Hematopoietic multipotent progenitor cell treated with erythropoietin and hydrocortisone succinate and interleukin-3 and kit ligand, for 17 days (in vitro differentiated cells): ENCODE results near the gene GRPR.

Experiments used
- DNase-seq: peaks from one replicate; pipeline ENCODE4 v3.0.0-alpha.2; 2015; ENCODE audit warnings: low spot score

Gene GRPR

DNA sequence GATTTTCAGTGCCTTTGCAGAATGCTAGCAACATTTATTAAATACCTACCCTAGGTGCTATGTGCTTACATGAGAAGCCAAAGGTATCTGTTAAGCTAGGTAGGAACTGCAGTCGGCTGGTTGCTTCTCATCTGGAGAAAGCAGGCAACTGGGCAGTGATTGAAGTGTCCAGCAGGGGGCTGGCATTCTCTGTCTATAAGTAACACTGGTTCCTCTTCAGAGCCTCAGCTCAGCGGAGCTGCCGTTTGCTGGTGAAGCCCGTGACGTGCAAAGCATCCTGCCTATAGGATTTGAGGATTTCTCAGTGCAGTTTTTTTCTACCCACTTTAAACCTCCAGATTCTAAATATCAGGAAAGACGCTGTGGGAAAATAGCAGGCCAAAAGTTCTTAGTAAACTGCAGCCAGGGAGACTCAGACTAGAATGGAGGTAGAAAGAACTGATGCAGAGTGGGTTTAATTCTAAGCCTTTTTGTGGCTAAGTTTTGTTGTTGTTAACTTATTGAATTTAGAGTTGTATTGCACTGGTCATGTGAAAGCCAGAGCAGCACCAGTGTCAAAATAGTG, at the start of gene GRPR:
TSS of gene GRPR (plus strand) at position 344 of the 565 bp plus-strand sequence. CDS start 389 bp downstream, outside the sequence.
- DNase-seq: no peak

DNA sequence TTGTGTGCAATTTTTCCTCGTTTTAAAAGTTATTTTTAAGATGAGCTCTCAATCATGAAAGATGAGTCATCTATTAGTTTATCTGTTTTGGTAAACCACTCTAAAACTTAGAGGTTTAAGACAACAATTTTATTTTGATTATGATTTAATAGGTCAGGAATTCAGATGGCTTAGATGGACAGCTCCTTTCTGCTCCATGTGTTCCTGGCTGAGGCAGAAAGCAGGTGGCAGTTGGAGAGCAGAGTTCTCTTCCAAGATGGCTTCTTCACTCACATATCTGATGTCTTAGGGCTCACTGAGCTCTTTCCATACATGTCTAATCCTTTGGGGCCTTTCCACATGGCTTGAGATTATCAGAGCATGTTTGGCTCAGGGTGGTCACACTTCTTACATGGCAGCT, 48.3 kb upstream of the GRPR start:
- no peak for DNase-seq

DNA sequence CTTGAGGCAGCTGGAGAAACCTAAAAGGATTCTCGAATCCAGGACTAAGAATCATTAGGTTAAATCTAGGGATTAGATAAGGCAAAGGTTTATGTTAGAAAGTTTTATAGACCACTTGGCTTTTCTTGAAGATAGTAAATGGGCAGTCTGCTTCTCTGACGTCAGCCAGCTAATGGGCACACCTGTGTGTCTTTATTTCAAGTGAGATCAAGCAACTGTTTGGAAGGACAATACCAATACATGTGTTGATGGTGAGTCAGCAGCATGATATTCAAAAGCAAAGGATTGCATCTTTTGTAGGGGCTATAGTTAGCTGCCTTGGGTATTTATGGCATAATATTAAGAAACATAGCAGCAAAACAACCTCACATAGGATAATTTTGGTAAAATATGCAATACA, 46.5 kb upstream of the GRPR start:
- DNase-seq: no peak

DNA sequence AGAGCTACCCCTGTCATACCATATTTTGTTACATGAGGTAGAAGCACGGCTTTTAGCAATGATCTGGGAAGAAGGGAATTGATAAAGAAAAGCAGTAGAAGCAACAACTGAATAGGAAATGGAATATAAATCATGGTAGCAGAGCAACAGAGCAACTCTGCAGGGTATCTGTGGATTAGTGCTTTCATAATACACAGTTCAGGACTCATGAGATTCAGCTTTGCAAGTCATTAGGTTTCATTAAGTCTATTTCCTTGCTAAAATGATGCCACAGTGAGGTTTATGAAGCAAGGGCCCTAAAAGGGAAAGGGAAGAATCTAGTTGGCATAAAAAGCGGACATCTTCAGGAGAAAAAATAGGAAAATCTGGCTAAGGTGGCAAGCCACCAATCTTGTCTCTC, 45.6 kb upstream of the GRPR start:
- no peak for DNase-seq

DNA sequence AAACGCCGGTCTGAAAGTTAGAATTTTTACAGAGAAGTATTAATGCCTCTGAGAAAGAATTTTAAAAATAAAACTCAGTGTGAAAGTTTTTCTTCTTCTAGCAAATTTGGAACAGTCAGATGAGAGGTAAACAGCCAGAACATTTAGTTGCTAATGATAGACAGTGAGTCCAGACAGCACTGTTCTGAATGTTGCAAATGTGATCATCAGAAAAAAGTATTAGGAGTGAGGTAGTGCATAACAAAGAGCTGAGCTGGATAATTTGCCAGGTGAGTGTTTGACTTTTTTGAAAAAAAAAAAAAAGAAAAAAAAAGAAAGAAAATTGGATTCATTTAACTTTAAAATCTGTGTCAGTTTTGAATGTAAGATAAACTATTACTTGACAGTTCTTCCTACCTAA, 42.0 kb upstream of the GRPR start:
- DNase-seq: no peak

DNA sequence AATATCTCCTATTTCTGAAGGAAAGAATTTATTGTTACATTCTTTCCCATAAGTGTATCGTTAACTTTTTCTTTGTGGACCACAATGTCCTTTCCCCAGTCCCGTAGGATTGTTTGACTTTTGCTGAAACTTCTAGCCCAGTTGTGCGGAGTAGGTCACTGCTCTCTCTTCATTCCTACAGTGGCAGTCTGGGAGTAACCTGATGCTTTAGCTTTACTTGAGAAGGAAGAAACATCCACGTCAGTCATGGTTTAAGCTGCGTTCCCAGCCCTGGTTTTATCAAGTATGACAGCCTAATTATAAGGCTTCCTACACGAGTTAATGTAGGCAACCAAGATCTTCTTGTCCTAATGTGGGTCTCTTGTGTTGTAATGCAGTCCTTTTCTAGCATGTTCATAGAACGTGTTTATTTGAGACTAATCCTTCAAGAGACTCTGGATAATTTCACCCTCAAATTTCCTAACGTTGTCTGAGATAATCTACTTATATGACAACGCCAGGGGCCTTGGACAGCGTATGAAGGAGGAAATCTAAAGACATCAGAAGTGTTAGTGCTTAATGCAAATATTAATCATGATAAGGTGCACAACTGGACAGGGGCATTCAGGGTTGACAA, 40.8 kb upstream of the GRPR start:
- no peak for DNase-seq

DNA sequence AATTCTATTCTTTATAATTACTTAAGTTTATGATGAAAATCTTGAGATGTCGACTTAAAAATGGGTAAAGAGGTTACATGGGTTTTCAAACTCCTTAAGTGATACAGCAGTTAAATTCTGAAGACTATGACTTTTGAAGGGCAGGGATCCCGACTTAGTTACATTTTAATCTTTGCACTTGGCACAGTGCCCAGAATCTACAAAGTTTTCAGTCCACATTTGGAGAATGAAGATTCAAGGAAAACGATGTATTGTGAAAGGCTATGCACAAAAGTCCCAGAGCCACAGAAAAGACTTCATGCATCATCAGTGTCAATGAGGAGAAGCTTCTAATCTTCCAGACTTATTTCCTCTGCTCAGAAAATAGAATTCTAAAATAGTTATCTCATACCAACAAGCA, 36.3 kb upstream of the GRPR start:
- no peak for DNase-seq

DNA sequence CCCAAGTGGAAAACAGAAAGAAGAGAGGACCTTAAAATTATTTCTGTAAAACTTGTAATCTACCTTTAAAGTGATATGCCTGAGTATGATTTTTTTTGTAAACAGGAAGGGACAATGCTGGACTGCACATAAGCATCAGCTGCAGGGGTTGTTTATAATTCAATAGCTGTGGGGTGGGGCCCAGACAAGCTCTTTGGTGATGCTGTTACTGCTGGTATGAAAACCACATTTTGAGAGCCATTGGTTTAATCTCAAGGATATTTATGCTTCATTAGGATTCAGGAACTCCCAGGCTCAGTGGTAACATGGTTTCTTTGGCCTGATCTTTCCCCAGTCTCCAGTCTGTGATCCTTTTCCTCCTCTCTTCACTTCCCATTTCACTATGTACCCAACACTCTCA, 34.3 kb upstream of the GRPR start:
- no peak for DNase-seq

DNA sequence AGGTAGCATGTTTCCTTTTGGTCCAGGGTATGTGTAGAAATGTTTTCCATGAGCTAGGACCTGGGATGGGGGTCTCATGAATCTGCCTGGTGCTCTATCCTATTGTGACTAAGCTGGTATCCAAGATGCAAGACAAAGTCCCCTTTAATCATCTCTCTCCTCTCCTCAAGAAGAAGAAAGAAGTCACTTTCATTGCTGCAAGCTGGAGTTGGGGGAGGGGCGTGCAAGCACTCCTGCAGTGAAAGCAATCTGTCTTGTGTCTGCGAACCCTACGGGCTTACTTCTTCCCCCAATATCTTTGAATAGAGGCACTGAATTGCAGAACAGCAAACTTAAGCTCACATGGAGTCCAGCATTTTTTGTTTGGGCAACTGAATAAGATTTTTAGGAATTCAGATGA, 27.2 kb upstream of the GRPR start:
- DNase-seq: no peak

DNA sequence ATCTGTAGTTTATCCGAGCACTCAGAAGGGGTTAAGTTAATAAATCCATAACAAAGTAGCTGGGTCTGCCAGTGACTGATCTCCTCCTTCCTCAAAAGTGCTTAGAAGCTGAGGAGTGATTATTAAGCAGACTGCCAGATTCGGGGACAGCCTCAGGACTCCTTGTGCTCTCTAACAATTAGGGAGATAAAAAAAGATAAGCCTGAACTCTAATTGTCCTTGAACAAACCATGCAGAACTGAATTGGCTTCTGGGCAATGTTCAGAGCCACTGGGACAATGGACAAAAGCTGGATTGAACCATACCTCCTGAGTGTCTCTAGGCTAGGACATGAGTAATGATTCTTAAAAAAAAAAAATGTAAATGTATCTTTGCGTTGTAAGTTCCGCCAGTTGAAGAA, 22.7 kb upstream of the GRPR start:
- no peak for DNase-seq

DNA sequence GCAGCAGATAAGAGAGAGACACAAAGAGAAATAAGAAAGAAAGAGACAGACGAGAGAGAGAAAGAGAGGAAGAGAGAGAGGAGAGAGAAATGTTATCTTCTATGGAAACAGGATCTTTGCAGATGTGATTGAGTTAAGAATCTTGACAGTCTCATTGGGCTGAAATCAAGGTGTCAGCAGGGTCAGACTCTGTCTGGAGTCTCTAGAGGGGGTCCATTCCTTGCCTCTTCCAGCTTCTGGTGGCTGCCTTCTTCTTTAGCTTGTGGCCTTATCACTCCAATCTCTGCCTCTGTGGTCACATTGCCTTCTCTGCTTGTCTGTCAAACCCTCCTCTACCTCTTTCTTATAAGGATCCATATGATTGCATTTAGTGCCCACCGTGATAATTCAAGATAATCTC, 21.8 kb upstream of the GRPR start:
- no peak for DNase-seq

DNA sequence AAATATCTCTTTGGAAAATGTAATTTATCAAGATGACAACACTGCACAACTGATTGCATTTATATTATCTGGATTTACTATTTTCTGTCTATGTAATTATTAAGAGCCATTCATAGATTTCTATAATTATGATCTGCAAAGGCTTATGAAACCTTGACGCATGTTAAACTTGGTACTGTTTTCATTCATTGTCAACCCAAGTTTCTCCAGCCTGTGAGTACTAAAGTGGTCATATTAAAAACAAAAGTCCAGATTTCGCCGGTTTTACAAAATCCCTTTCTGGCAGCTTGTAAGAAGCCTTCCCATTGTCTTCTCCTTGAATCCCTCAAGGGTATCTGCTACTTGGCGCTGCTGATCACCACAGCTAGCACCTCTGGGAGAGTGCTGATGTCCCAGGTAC, 19.7 kb upstream of the GRPR start:
- DNase-seq: no peak

DNA sequence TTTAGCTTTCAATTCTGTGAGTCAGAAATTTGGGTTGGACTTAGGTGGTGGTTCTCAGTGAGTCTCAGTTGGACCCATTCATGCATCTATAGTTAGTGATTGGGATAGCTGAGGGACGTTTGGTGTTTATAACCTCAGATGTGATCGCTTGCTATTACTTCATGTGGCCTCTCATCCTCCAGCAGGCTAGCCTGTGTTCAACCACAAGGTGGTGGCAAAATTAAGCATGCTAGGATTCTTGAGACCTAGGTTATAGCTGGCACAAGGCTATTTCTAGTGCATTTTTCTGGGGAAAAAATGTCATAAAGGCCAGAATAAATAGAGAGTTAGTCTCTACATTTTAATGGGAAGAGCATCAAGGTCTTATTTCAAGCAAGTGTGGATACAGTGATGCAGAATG, 10.9 kb upstream of the GRPR start:
- DNase-seq: no peak

DNA sequence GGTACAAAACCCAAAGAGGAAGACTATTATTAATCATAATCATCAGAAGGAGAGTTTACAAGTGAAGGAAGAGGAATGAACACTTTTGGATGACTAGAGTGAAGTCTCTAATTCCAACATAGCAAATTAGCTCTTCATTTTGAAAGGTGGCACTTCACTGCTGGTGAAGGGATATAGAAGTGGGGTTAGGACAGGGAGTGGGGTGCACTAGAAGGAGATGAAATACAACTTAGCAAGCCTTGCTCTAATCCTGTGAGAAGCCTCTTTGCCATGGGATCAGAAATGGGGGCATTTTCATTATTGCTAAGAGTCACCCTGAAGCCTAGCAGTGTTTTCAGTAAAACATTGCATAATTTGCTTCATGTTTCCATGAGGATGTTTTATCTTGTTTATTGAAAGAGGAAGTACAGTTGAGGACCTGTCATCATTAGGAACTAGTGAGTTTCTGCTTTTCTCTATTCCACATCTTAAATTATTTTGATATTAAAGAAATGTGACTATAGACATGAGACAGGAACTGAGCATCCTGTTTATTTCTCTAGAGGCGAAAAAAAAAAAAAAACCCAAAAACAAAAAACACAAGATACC, 9.3 kb upstream of the GRPR start:
- DNase-seq: no peak

DNA sequence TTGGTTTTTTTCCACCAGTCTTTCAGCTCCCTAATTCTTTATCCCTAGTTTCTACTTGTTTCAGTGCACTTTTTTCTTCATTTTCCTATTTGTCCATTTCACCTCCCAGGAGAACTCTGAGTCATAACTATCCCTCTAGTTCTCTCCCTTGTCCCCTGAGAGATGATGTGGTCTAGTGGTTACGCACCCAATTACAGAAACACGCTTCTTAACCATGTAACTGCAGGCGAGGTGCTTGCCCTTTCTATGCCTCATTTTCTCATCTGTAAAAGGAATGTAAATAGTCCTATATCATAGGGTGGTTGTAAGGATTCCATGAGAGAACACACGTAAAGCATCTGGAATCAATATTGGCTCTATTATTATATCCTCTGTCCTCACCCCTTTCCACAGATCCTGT, 8.8 kb upstream of the GRPR start:
- no peak for DNase-seq

DNA sequence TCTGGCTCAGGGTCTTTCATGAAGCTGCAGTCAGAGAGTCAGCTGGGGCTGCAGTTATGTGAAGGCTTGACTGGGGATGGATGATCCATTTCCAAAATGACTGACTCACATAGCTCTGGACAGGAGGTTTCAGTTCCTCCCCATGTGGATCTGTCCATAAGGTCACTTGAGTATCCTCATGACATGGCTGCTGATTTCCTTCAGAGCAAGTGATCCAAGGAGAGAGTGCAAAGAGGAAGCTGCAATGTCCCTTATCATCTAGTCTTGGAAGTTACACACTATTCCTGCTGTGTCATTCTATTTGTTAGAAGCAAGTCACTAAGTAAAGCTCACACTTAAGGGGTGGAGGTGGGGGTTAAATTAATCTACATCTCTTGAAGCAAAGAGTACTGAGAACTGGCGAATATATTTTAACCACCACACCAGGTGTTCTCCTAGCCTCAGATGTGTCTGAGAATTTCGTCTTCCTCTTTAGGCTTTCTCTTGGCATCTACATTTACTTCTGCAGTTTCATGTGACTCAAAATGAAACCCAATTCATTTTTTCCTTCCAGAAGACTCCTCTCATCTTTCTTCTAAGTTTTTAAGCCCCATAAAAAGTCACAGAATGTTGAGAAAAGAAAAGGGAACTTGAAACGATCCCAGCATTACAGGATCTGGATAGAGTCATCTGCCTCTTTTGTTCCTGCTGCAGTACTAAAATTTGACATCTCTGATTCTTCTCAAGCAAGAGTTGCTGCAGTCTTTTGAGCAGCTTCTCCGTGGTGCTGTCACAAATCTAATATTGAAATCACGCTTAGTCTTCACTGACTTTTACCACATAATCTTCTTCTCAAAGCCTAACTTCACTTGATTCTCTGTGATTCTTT, 3.8 kb upstream of the GRPR start:
- DNase-seq: no peak

DNA sequence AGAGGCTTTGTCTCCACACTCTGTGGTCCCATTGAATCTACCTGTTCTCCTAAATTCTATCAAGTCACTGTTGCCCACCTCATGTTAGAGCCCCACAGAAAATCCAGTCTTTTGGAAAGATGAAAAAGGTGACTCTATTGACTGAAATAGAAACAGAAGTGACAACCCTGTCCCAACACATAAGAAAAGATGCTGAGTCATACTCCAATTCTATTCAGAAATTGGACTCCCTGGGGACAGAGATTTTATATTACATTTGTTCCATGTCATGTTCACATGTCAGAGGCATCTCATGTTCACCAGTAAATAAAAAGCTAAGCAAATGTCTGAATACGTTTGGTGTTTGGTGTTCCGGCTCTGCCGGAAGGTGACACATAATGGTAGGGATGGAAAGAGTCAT, 2.9 kb upstream of the GRPR start:
- no peak for DNase-seq

DNA sequence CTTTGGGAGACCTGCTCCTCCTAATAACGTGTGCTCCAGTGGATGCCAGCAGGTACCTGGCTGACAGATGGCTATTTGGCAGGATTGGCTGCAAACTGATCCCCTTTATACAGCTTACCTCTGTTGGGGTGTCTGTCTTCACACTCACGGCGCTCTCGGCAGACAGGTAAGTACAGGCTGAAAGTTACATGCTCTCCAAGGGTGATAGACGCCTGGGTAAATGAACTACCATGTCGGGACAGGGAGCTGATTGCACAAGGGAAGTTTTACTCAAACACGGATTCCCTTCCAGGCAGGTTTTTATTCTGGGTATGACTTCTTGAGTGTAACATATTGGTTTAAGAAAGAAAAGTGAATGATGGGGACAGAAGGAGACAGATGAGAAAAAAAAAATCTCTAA, 836 bp downstream of the GRPR start:
- no peak for DNase-seq

DNA sequence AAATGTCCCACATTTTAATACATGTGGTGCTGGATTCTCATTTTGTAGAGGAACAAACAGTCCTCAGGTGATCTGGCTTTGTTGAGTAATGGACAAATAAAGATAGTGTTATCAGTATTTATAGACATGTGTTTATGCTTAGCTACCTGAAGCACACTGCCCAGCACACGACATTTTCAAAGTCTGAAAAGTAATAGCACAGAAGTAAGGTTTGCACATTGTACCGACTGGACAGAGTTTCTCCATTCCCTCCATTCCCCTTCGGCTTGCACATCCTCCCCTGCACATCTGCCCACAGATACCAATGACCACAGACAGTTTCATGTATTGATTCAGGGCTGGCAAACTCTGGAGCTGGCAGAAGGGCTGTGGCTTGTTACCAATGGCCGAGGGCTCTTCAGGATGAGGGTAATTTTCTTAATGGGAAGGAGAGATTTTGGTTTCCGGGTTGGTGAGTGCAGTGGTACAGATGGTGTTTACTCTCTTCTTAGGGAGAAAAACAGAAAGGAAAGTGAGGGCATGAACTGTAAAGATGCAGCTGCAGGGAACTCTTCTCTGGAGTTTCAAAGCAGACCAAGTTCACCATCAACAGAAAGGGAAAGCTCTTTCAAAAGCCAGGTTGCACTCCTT, 2.3 kb downstream of the GRPR start:
- no peak for DNase-seq

DNA sequence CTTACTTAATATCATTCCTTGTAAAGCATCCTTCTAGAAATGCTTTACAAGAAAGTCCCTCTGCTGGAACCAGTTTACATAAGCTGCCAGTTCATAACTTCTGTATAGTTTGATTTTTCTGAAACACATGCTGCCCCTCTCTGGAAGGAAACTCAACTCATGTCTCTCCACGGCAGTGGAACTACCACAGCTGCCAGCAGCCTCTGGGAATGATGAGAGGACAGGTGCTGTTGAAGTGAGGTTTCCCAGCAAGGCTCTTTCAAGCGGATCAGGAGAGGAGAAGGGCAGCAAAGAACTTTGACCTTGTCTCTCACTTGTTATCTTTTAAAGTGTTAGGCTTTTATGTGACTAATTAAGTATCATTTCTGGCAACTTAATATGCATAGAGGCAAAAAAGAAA, 7.3 kb downstream of the GRPR start:
- DNase-seq: no peak

DNA sequence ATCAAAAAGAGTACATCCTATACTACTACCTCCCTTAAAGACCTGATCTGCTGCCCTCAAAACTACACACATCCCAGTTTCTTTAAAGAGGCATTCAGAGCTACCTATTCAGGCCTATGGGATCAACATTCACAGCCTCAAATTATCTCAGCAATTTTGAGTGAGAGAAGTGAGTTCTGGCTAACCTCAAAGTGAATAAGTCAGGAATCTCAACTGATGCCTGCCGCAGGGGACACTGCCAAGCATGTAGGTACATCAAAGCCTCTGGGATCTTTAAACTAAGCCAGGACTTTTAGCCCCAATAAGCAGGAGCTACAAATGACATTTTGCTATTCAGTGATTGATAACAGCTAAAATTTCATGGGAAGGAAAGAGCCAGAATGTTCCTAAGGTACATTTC, 11.6 kb downstream of the GRPR start:
- DNase-seq: no peak

DNA sequence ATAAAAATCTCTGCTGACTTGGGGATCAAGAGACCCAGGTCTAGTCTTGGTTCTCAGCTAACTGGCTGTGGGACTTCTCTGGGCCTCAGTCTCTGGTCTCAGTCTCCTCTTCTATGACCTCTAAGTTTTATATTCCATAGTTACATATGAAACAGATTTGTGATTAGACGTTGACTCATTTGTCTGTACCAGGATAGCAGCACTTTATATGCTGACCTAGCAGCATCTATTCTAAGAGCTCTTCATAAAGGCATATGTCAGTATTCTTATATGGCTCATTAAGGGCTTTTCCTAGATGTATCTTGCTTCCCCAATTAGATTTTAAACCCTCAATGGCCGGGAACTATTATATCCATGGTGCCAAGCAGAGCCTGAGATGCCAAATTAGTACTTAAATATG, 12.7 kb downstream of the GRPR start:
- DNase-seq: no peak
